Pulmonary artery endothelial cell (primary cell): ENCODE results near the gene RBM6. TPM values are rescaled to one million over a fixed set of nuclear protein-coding genes. Genes with fewer than 3 reads are reported as not detected.
A peak's percentile ranks its signal among the peaks of the same experiment; 100 is the strongest.
"Not testable (repeated sequence)": the region's sequence is repeated elsewhere in the genome, so short reads cannot be mapped to it uniquely, and the experiment has no call there.

Source experiments
- DNase-seq: peaks from one replicate; pipeline ENCODE4 v3.0.0-alpha.2; 2011; ENCODE audit warnings: low read depth, low spot score
- total RNA-seq: library from RNA; depleted of rRNA; stranded (reverse); fragments of >200 nt; gene quantifications from 2 replicates; pipeline ENCODE4 v1.2.3, GENCODE V29; 2014

Gene RBM6
- total RNA-seq, 1 donor from 2014 or later = 29.9 TPM

- not testable (repeated sequence) for DNase-seq
Observed at GRCh38 chr3:49917806-49918590, 22.0 kb upstream of the RBM6 start.

DNA sequence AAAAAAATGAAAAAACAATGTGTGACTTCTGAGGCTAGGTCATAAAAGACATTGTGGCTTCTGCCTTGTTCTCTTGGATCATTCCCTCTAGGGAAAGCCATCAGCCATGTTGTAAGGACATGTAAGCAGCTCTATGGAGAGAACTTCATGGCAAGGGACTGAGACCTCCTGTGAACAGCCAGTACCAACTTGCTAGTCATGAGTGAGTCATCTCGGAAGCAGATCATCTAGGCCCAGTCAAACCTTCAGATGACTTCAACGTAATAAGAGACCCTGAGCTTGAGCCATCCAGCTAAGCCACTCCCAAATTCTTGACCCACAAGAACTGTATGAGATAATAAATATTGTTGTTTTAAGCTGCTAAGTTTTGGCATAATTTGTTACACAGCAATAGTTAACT, 15.3 kb upstream of the RBM6 start:
- no peak for DNase-seq

DNA sequence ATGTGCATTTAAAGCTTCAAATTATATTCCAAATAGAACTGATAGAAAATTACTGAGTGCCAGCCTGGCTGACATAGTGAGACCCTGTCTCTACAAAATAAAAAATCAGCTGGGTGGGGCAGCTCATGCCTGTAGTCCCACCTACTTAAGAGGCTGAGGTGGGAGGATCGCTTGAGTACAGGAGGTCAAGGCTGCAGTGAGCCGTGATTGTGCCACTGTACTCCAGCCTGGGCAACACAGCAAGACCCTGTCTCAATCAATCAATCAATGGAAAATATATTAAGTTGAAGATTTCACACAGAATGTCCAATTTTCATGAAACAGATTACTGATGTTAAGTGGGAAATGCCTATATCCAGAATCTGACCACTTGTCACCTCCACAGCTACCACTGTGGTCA, 14.5 kb upstream of the RBM6 start:
- DNase-seq = no peak

DNA sequence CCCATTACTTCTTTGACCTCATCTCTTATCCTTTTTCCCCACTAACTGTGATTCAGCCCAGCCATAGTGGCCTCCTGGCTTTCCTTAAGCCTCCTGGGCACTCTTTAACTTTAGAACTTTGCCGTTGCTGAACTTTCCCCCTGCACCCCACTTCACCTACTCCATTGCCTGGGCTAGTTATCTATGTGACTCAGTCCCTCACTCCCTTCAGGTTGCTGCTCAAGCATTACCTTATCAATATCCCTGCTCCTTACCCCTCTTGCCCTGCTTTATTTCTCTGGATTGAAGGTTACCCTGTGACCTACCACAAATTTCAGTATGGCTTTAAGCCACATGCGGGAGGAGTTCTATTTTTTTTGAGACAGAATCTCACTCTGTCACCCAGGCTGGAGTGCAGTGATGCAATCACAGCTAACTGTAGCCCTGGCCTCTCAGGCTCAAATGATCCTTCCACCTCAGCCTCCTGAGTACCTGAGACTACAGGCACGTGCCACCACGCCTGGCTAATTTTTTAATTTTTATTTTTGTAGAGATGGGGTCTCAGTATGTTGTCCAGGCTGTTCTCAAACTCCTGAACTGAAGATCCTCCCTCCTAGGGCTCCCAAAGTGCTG, 13.7 kb upstream of the RBM6 start:
- DNase-seq = no peak

GRCh38 chr3:49927798-49928197, 12.2 kb upstream of the RBM6 start:
- no peak for DNase-seq

DNA sequence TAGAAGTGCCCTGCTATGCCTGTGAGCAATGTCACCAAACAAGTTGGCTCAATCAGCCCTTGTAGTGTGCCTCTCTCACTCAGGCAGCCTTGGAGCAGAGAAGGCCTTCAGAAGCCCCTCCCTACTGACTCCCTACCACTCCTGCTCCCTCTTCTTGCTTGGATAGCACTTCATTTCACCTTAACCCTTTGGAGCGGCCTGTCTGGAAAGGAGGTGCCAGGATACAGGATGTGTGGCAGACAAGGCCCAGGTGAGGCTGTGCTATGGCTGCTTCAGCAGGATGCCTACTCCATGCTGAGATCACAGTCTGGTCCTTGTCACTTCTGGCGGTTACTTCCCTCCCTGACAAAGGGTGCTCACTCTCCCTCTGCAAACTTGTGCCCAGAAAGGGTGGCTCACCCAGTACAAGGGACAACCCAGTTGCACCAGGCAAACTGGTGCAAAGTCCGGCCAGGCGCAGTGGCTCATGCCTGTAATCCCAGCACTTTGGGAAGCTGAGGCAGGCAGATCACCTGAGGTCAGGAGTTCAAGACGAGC, 11.4 kb upstream of the RBM6 start:
- DNase-seq = no peak

GRCh38 chr3:49929291-49930167, 10.4 kb upstream of the RBM6 start, which contains the start of gene MON1A:
Gene MON1A (minus strand): TSS chr3:49929811. CDS start chr3:49913346, 16,465 bp downstream.
- DNase-seq = peak; percentile 55

DNA sequence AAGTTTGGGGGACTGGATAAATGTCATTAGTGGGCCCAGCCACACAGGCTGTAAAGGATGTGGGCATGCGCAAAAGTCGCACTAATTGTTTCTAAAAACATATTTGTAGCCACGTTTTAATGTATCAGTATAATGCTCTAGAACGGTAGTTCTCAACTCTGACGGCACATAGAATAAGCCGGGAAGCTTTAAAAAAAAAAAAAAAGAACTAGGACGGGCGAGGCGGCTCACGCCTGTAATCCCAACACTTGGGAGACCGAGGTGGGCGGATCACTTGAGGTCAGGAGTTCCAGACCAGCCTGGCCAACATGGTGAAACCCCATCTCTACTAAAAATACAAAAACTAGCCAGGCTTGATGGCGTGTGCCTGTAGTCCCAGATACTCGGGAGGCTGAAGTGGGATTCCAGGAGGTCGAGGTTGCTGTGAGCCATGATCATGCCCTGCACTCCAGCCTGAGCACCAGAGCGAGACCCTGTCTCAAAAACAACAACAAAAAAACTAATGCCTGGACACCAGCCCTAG, 9.7 kb upstream of the RBM6 start:
- no peak for DNase-seq

- no peak for DNase-seq
Observed at GRCh38 chr3:49930922-49931321, 9.0 kb upstream of the RBM6 start.

DNA sequence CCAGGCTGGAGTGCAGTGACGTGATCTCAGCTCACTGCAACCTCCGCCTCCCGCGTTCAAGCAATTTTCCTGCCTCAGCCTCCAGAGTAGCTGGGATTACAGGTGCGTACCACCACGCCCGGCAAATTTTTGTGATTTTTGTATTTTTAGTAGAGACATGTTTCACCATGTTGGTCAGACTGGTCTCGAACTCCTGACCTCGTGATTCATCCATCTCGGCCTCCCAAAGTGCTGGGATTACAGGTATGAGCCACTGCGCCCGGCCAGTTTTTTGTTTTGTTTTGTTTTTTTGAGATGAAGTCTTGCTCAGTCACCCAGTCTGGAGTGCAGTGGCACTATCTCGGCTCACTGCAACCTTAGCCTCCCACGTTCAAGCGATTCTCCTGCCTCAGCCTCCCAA, 7.7 kb upstream of the RBM6 start:
- not testable (repeated sequence) for DNase-seq

DNA sequence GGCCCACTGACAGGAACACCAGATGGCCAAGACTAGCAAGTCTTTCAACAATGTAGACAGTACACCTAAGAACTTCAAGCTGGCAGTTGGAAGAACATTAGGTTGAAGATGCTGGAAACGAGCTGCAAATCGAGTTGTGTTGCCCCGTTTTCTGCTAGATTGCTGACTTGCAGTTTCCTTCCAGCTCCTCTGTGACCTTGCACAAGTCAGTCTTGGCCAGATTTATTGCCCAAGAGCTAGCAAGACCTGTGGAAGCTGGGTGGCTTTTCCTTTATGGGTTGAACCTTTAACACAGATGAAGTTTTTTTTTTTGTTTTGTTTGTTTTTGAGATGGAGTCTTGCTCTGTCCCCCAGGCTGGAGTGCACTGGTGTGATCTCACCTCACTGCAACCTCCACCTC, 2.9 kb upstream of the RBM6 start:
- no peak for DNase-seq

DNA sequence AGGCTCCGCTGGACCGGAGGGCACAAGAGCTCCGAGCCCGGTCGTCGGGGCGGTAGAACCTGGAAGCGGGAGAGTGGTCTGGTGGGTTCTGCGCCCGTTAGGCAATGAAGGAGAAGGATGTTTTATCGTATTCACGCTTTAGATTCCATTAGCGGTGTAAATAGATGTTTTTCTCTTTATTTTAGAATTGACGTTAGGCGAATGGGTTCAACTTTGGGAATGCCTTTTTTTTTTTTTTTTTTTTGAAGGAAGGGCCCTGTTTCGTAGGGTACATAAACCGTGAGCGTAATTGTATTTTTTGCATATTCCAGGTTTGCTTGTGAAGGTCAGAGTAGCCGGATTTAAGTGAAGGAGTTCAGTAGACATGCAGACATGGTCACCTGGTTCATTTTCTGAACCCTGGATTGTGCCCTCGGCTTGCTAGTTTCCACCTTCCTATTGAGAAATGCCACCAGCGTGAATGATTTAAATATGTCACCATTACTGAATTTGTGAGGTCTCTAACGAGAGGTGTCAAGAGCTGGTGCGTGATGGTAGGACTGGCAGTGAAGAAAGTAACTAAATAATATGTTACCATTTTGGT, 808 bp downstream of the RBM6 start:
- no peak for DNase-seq

DNA sequence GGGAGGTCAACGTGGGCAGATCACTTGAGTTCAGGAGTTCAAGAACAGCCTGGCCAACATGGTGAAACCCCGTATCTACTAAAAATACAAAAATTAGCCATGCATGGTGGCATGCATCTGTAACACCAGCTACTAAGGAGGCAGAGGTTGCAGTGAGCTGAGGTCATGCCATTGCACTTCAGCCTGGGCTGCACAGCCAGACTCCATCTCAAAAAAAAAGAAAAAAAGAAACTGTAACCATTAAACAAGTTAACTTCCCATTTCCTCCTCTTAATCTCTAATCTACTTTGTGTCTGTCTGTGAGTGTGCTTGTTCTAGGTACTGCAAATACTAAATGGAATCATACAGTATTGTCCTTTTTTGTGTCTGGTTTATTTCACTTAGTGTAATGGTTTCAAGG, 2.7 kb downstream of the RBM6 start:
- no peak for DNase-seq

DNA sequence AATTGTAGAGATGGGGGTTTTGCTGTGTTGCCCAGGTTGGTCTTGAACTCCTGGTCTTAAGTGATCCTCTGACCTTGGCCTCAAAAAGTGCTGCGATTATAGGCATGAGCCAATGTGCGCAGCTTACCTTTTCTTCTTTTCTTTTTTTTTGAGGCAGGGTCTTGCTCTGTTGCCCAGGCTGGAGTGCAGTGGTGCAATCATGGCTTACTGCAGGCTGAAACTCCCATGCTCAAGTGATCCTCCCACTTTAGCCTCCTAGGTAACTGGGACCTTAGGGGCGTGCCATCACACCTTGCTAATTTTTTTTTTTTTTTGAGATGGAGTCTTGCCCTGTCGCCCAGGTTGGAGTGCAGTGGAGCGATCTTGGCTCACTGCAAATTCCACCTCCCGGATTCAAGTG, 13.0 kb downstream of the RBM6 start:
- no peak for DNase-seq

DNA sequence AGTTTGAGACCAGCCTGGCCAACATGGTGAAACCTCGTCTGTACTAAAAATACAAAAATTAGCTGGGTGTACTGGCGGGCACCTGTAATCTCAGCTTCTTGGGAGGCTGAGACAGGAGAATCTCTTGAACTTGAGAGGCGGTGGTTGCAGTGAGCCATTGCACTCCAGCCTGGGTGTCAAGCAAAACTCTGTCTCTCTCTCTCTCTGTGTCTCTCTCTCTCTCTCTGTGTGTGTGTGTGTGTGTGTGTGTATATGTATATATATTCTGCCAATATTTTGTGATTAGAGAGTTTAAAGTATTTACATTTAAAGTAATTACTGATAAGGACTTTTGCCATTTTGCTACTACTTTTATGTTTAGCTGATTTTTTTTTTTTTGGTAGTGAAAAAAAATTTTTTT, 15.7 kb downstream of the RBM6 start:
- no peak for DNase-seq

GRCh38 chr3:49966233-49966942, 26.4 kb downstream of the RBM6 start:
- DNase-seq = no peak

DNA sequence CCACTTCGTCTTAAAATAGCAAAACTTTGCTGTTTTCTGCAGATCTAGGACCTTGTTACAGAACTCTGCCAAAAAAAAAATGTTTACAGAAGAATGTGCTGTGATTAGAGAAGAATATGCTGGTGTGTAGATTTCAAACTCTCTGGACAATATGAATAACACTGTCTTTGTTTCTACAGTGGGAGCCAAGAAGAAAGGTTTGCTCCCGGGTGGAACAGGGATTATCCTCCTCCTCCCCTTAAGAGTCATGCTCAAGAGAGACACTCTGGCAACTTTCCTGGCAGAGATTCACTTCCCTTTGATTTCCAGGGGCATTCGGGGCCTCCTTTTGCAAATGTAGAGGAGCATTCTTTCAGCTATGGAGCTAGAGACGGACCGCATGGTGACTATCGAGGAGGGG, 27.3 kb downstream of the RBM6 start:
- no peak for DNase-seq

DNA sequence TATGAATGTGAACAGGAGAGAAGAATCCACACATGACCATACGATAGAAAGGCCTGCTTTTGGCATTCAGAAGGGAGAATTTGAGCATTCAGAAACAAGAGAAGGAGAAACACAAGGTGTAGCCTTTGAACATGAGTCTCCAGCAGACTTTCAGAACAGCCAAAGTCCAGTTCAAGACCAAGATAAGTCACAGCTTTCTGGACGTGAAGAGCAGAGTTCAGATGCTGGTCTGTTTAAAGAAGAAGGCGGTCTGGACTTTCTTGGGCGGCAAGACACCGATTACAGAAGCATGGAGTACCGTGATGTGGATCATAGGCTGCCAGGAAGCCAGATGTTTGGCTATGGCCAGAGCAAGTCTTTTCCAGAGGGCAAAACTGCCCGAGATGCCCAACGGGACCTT, 28.4 kb downstream of the RBM6 start:
- DNase-seq = no peak

GRCh38 chr3:49972656-49973055, 32.7 kb downstream of the RBM6 start:
- DNase-seq = no peak

DNA sequence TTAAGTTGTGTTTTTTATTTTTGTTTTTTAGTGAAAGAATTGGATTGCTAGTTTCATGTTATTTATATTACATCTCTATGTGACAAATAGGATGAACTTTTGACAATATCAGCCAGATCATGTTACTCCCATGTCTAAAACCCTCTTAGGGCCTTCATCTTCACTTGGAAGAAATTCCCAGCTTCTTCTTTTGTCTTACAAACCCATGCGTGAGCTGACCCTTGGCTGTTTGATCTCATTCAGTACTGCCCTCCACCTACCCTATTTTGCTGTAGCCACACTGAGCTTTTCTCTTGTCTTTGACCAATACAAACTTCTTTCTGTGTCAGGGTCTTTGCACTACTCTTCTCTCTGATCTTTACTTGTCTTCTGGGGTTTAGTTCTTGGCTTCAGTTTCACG, 37.0 kb downstream of the RBM6 start:
- no peak for DNase-seq

GRCh38 chr3:49984394-49984793, 44.4 kb downstream of the RBM6 start:
- no peak for DNase-seq
